Neural cell (in vitro differentiated cells): Measurements from ENCODE around the gene ZC3H7A. TPM values are rescaled to one million over a fixed set of nuclear protein-coding genes. Genes with fewer than 3 reads are reported as not detected.

Experiments
- H2AFZ ChIP-seq: fragments of 200-600, 300-800 bp; sonication (generic), shearing (Covaris generic); 2 replicates; pipeline ENCODE4 v1.6.0; 2014; ENCODE audit warnings: low read depth, mild to moderate bottlenecking, antibody characterized with exemption, low read length, moderate library complexity
- H3F3A ChIP-seq: fragments of 200-600 bp; shearing (Covaris generic); 2 replicates; pipeline ENCODE4 v1.6.1; 2016; ENCODE audit warnings: mild to moderate bottlenecking, moderate library complexity, mixed read lengths, antibody characterized with exemption, low read length; ENCODE audit not compliant: insufficient read depth, poor library complexity, severe bottlenecking
- H3K27ac ChIP-seq: fragments of 200-600, 300-800 bp; sonication (generic), shearing (Covaris generic); 2 replicates; pipeline ENCODE4 v1.5.1; 2014; ENCODE audit warnings: mild to moderate bottlenecking, low read length, moderate library complexity
- H3K27me3 ChIP-seq: fragments of 300-800, 200-600 bp; sonication (generic), shearing (Covaris generic); 2 replicates; pipeline ENCODE4 v1.6.0; 2014; ENCODE audit warnings: mild to moderate bottlenecking, low read depth, low read length, moderate library complexity; ENCODE audit not compliant: insufficient read depth
- H3K36me3 ChIP-seq: fragments of 300-800, 200-600 bp; sonication (generic), shearing (Covaris generic); 2 replicates; pipeline ENCODE4 v1.5.1; 2014; ENCODE audit warnings: mild to moderate bottlenecking, antibody characterized with exemption, low read length, moderate library complexity; ENCODE audit not compliant: insufficient read depth
- H3K4me2 ChIP-seq: fragments of 300-800, 200-600 bp; sonication (generic), shearing (Covaris generic); 2 replicates; pipeline ENCODE4 v1.6.0; 2014; ENCODE audit warnings: mild to moderate bottlenecking, low read length
- H3K4me3 ChIP-seq: fragments of 300-800, 200-600 bp; sonication (generic), shearing (Covaris generic); 2 replicates; pipeline ENCODE4 v1.5.1; 2014; ENCODE audit warnings: mild to moderate bottlenecking, low read length, moderate library complexity
- H3K79me2 ChIP-seq: fragments of 200-600 bp; shearing (Covaris generic); replicated peaks from 2 replicates; pipeline ENCODE4 v1.6.0; 2014; ENCODE audit warnings: mild to moderate bottlenecking, low read length, moderate library complexity; ENCODE audit not compliant: insufficient read depth
- H3K9ac ChIP-seq: fragments of 300-800, 200-600 bp; sonication (generic), shearing (Covaris generic); 2 replicates; pipeline ENCODE4 v1.6.1; 2016; ENCODE audit warnings: mild to moderate bottlenecking, low read length, mixed read lengths
- H3K9me2 ChIP-seq: fragments of 200-600 bp; shearing (Covaris generic); 2 replicates; pipeline ENCODE4 v1.6.1; 2016; ENCODE audit warnings: mild to moderate bottlenecking, low read length, mixed read lengths; ENCODE audit not compliant: insufficient read depth
- H3K9me3 ChIP-seq: fragments of 200-600, 300-800 bp; sonication (generic), shearing (Covaris generic); 2 replicates; pipeline ENCODE4 v1.6.1; 2016; ENCODE audit warnings: mild to moderate bottlenecking, mixed run types, low read length, moderate library complexity, mixed read lengths
- H4K20me1 ChIP-seq: fragments of 200-600 bp; shearing (Covaris generic); 2 replicates; pipeline ENCODE4 v1.6.1; 2016; ENCODE audit warnings: mild to moderate bottlenecking, mixed run types; ENCODE audit not compliant: insufficient read depth
- EP300 ChIP-seq: fragments of 450-650 bp; conservative IDR thresholded peaks from 2 replicates; pipeline ENCODE4 v1.6.1; 2014; ENCODE audit warnings: antibody characterized with exemption, mild to moderate bottlenecking, moderate library complexity; ENCODE audit not compliant: poor library complexity, severe bottlenecking
- EZH2 ChIP-seq: fragments of 200-600, 300-800 bp; shearing (Covaris generic), sonication (generic); IDR thresholded peaks from 2 replicates; pipeline ENCODE4 v1.6.1; 2014; ENCODE audit warnings: antibody characterized with exemption, low read length, borderline replicate concordance, mild to moderate bottlenecking; ENCODE audit not compliant: insufficient read depth, poor library complexity, severe bottlenecking
- MXI1 ChIP-seq: fragments of 450-650 bp; conservative IDR thresholded peaks from 2 replicates; pipeline ENCODE4 v1.6.1; 2014; ENCODE audit warnings: antibody characterized with exemption, mild to moderate bottlenecking; ENCODE audit not compliant: poor library complexity, severe bottlenecking
- POLR2AphosphoS5 ChIP-seq: IDR thresholded peaks from 2 replicates; pipeline ENCODE4 v1.6.1; 2012
- RAD21 ChIP-seq: fragments of 450-650 bp; conservative IDR thresholded peaks from 2 replicates; pipeline ENCODE4 v1.6.1; 2014; ENCODE audit warnings: antibody characterized with exemption, mild to moderate bottlenecking, moderate library complexity
- REST ChIP-seq: IDR thresholded peaks from 2 replicates; pipeline ENCODE4 v1.6.1; 2012; ENCODE audit warnings: borderline replicate concordance
- SMC3 ChIP-seq: fragments of 450-650 bp; conservative IDR thresholded peaks from 2 replicates; pipeline ENCODE4 v1.6.1; 2014; ENCODE audit warnings: antibody characterized with exemption, mild to moderate bottlenecking, moderate library complexity; ENCODE audit not compliant: poor library complexity
- TAF1 ChIP-seq: IDR thresholded peaks from 2 replicates; pipeline ENCODE4 v1.6.1; 2012; ENCODE audit warnings: low read depth
- polyA plus RNA-seq: library from polyadenylated mRNA; depleted of rRNA; stranded (reverse); fragments of >200 nt; gene quantifications from 2 replicates; pipeline ENCODE4 v1.2.3, GENCODE V29; 2014
- TF ChIP-seq, protein P1 (sequence below): fragments of 450-650 bp; IDR thresholded peaks from 2 replicates; pipeline ENCODE4 v1.5.1; 2014; ENCODE audit warnings: antibody characterized with exemption, mild to moderate bottlenecking, moderate library complexity; ENCODE audit not compliant: poor library complexity, severe bottlenecking

ZC3H7A gene
- polyA plus RNA-seq, 1 donor from 2014 or later = 67.7 TPM

DNA sequence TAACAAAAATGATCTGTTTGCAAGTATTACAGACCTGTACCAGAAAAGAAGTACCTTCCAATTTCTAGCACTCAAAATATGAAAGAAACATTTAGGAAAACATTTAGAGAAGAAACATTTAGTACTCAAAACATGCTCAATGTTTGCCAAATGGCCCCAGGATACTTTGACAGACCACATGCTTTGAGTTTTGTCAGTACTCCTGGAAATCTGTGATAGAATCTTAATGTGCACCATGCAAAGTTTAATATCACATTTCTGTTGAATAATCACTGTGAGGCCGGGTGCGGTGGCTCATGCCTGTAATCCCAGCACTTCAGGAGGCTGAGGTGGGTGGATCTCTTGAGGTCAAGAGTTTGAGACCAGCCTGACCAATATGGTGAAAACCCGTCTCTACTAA, 8.5 kb upstream of the ZC3H7A start:
- no peaks in the 10 kb centered on the region for H3F3A ChIP-seq
- no peaks in the 10 kb centered on the region for H3K9me3 ChIP-seq
- H3K4me2 ChIP-seq = no peak overlapping the region
- no peak overlapping the region for H3K27ac ChIP-seq
- H3K27me3 ChIP-seq = no peaks in the 10 kb centered on the region
- H3K9me2 ChIP-seq = no peaks in the 10 kb centered on the region
- no peaks in the 10 kb centered on the region for H3K79me2 ChIP-seq
- no peak overlapping the region for H3K9ac ChIP-seq
- H3K4me3 ChIP-seq = no peak overlapping the region
- no peaks in the 10 kb centered on the region for H4K20me1 ChIP-seq
- TF ChIP-seq EP300 = no peak
- TF ChIP-seq EZH2 = no peak
- no peak for TF ChIP-seq RAD21
- no peak for TF ChIP-seq POLR2AphosphoS5
- TF ChIP-seq REST = no peak
- no peak for TF ChIP-seq SMC3
- TF ChIP-seq, protein P1, sequence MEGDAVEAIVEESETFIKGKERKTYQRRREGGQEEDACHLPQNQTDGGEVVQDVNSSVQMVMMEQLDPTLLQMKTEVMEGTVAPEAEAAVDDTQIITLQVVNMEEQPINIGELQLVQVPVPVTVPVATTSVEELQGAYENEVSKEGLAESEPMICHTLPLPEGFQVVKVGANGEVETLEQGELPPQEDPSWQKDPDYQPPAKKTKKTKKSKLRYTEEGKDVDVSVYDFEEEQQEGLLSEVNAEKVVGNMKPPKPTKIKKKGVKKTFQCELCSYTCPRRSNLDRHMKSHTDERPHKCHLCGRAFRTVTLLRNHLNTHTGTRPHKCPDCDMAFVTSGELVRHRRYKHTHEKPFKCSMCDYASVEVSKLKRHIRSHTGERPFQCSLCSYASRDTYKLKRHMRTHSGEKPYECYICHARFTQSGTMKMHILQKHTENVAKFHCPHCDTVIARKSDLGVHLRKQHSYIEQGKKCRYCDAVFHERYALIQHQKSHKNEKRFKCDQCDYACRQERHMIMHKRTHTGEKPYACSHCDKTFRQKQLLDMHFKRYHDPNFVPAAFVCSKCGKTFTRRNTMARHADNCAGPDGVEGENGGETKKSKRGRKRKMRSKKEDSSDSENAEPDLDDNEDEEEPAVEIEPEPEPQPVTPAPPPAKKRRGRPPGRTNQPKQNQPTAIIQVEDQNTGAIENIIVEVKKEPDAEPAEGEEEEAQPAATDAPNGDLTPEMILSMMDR = no peak
- no peaks in the 10 kb centered on the region for H3K36me3 ChIP-seq
- H2AFZ ChIP-seq = no peak overlapping the region

DNA sequence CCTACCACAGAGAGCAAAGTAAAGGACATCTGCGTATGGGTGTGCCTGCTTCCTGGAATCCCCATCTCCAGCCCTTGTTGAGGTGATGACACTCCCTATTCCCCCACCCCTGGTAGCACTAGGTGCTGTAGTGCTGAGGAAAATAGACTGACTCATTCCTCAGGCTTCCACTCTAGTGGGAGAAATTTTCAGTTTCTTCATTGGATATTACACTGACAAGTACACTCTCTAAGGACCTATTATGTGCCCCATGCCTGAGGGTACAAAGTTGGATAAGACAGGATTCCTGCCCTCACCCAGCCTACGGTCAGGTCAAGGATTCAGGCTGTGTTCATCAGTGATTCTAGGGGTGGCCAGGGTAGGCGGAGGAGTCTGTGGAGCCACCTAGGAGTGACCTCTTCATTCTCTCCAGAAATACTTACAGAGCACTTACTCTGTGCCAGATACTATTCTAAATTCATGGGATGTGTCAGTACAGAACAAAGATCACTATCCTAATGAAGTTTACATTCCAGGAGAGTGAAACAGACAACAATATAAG, 4.5 kb upstream of the ZC3H7A start:
- Histone ChIP-seq H3K4me3 (no peak overlapping the region), H3K9me3 (no peaks in the 10 kb centered on the region), H3F3A (no peaks in the 10 kb centered on the region), H2AFZ (no peak overlapping the region), H3K9ac (no peak overlapping the region), H3K36me3 (no peaks in the 10 kb centered on the region), H4K20me1 (no peaks in the 10 kb centered on the region), H3K4me2 (no peak overlapping the region), H3K9me2 (no peaks in the 10 kb centered on the region), H3K27me3 (no peaks in the 10 kb centered on the region), H3K79me2 (peaks cover 4% of the 10 kb centered on the region), H3K27ac (no peak overlapping the region)
- TF ChIP-seq, protein P1 = no peak
- TF ChIP-seq RAD21 = no peak
- no peak for TF ChIP-seq MXI1
- no peak for TF ChIP-seq TAF1
- no peak for TF ChIP-seq POLR2AphosphoS5
- no peak for TF ChIP-seq SMC3
- TF ChIP-seq REST = no peak
- no peak for TF ChIP-seq EP300
- no peak for TF ChIP-seq EZH2
